HL-60 (cell line): ENCODE measurements around the gene GPR137B.

Source experiments
- CTCF ChIP-seq: IDR thresholded peaks from one replicate; pipeline ENCODE4 v1.5.1; 2011; ENCODE audit warnings: low read length, control low read depth, inconsistent platforms; ENCODE audit not compliant: insufficient read depth
- GABPA ChIP-seq: IDR thresholded peaks from 2 replicates; pipeline ENCODE4 v1.6.1; 2012; ENCODE audit warnings: low read depth
- POLR2AphosphoS5 ChIP-seq: IDR thresholded peaks from 2 replicates; pipeline ENCODE4 v1.6.1; 2012; ENCODE audit warnings: low read depth

- no peak for TF ChIP-seq CTCF
- no peak for TF ChIP-seq GABPA
- no peak for TF ChIP-seq POLR2AphosphoS5
These were observed 21.3 kb downstream of the GPR137B start for GRCh38 chr1:236163463-236164153.
